SK-N-SH treated with all-trans-retinoic acid at 6 μM for 48 hours (cell line): ENCODE results near the gene ARF3.

Experiments used
- ATAC-seq: fragments of 200-7000 bp; cut with Tn5 transposase; 3 replicates; pipeline ENCODE4 v1.9.1; 2020; ENCODE audit warnings: mild to moderate bottlenecking, moderate library complexity
- ARNTL ChIP-seq: fragments of 450-650 bp; formaldehyde crosslinking; IDR thresholded peaks from 2 replicates; pipeline ENCODE4 v1.5.0; 2020; ENCODE audit warnings: low read depth, mild to moderate bottlenecking, moderate library complexity, borderline replicate concordance
- BACH2 ChIP-seq: fragments of 250-450 bp; sonication (Bioruptor Pico); IDR thresholded peaks from 2 replicates; pipeline ENCODE4 v1.9.0; 2021; ENCODE audit warnings: mild to moderate bottlenecking, borderline replicate concordance
- CREB5 ChIP-seq: fragments of 250-450 bp; sonication (Bioruptor Pico); IDR thresholded peaks from 2 replicates; pipeline ENCODE4 v1.5.1; 2020; ENCODE audit warnings: low read depth, mild to moderate bottlenecking, moderate library complexity
- CSDC2 ChIP-seq: fragments of 250-450 bp; sonication (Bioruptor Pico); IDR thresholded peaks from 2 replicates; pipeline ENCODE4 v1.5.0; 2020; ENCODE audit warnings: mild to moderate bottlenecking, moderate library complexity
- ISL1 ChIP-seq: fragments of 250-450 bp; sonication (Bioruptor Pico); IDR thresholded peaks from 2 replicates; pipeline ENCODE4 v2.1.2; 2022; ENCODE audit warnings: mild to moderate bottlenecking, moderate library complexity
- OSR1 ChIP-seq: fragments of 250-450 bp; sonication (Bioruptor Pico); IDR thresholded peaks from 2 replicates; pipeline ENCODE4 v1.8.0; 2022; ENCODE audit warnings: moderate library complexity, mild to moderate bottlenecking, inconsistent platforms
- POU6F1 ChIP-seq: fragments of 250-450 bp; sonication (Bioruptor Pico); IDR thresholded peaks from 2 replicates; pipeline ENCODE4 v1.8.0; 2021; ENCODE audit warnings: low read depth, mild to moderate bottlenecking, moderate library complexity, borderline replicate concordance
- PPARA ChIP-seq: fragments of 250-450 bp; sonication (Bioruptor Pico); IDR thresholded peaks from 2 replicates; pipeline ENCODE4 v1.5.0; 2020; ENCODE audit warnings: mild to moderate bottlenecking, borderline replicate concordance
- RARB ChIP-seq: fragments of 250-450 bp; sonication (Bioruptor Pico); IDR thresholded peaks from 2 replicates; pipeline ENCODE4 v1.8.0; 2021; ENCODE audit warnings: mild to moderate bottlenecking, moderate library complexity
- TCF4 ChIP-seq: fragments of 250-450 bp; sonication (Bioruptor Pico); IDR thresholded peaks from 2 replicates; pipeline ENCODE4 v1.8.0; 2021; ENCODE audit warnings: mild to moderate bottlenecking, moderate library complexity, borderline replicate concordance
- TOX ChIP-seq: fragments of 250-450 bp; sonication (Bioruptor Pico); IDR thresholded peaks from 2 replicates; pipeline ENCODE4 v1.8.0; 2021; ENCODE audit warnings: mild to moderate bottlenecking, moderate library complexity, borderline replicate concordance
- ZC3H10 ChIP-seq: fragments of 250-450 bp; sonication (Bioruptor Pico); IDR thresholded peaks from 2 replicates; pipeline ENCODE4 v1.5.1; 2021; ENCODE audit warnings: mild to moderate bottlenecking, moderate library complexity
- ZFP3 ChIP-seq: fragments of 250-450 bp; sonication (Bioruptor Pico); IDR thresholded peaks from 2 replicates; pipeline ENCODE4 v1.5.0; 2020; ENCODE audit warnings: mild to moderate bottlenecking, moderate library complexity
- ZFP30 ChIP-seq: fragments of 450-650 bp; formaldehyde crosslinking; IDR thresholded peaks from 2 replicates; pipeline ENCODE4 v1.5.0; 2022; ENCODE audit warnings: mild to moderate bottlenecking, moderate library complexity
- ZNF565 ChIP-seq: fragments of 450-650 bp; formaldehyde crosslinking; conservative IDR thresholded peaks from 2 replicates; pipeline ENCODE4 v1.5.0; 2020; ENCODE audit warnings: low read depth, mild to moderate bottlenecking, moderate library complexity
- ZNF70 ChIP-seq: fragments of 450-650 bp; formaldehyde crosslinking; IDR thresholded peaks from 2 replicates; pipeline ENCODE4 v1.5.0; 2020; ENCODE audit warnings: mild to moderate bottlenecking, moderate library complexity
- ZNF8 ChIP-seq: fragments of 450-650 bp; formaldehyde crosslinking; IDR thresholded peaks from 2 replicates; pipeline ENCODE4 v1.5.0; 2020; ENCODE audit warnings: mild to moderate bottlenecking, moderate library complexity
- TF ChIP-seq, protein P1 (sequence below): fragments of 250-450 bp; sonication (Bioruptor Pico); IDR thresholded peaks from 2 replicates; pipeline ENCODE4 v1.5.0; 2020; ENCODE audit warnings: mild to moderate bottlenecking, moderate library complexity
- TF ChIP-seq, protein P2 (sequence below): fragments of 250-450 bp; sonication (Bioruptor Pico); IDR thresholded peaks from 2 replicates; pipeline ENCODE4 v1.8.0; 2020; ENCODE audit warnings: mild to moderate bottlenecking, moderate library complexity, borderline replicate concordance

ARF3 gene

DNA sequence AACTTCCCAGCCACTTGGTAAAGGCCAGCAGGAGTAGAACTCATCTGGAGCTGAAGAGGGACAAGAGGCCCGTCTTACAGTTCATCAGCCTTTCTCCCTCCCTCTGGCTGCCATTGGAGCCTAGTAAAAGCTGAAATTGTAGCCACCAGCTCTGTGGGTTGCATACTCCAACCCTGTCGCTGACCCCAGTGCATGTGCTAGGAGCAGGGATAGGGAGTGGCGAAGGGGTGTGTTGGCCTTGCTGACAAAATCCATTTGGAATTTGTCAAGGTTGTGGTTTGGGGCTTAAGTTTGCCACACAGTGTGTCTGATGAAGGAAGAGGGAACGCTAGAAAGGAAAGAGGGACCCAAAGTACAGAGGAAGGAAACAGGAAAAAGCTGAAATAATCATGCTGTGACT, 4.0 kb upstream of the ARF3 start (continued):
- TF ChIP-seq PPARA (CRISPR knock-in tag), result no peak

DNA sequence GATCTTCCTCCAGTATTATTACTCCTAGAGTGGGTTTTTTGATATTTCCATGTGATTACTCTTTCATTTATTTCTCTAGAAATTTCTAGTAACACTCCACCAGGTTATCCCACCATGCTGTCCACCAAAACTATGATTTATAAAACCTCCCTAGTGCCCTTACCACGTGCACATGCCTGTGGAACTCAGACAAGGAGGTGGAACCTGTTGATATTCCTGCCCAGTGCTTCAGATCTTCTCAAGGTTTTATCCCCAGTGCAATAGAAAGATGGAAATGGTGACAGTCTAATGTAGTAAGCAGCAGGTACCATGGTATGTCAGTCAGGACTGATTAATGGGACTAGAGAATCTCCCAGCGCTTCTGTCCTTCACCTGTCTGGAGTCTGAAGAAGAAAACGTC, 3.5 kb upstream of the ARF3 start:
- no peak for ATAC-seq
- TF ChIP-seq ZNF565 (CRISPR knock-in tag) (no peak), TCF4 (no peak), TOX (CRISPR knock-in tag) (no peak), ZNF8 (CRISPR knock-in tag) (no peak)

DNA sequence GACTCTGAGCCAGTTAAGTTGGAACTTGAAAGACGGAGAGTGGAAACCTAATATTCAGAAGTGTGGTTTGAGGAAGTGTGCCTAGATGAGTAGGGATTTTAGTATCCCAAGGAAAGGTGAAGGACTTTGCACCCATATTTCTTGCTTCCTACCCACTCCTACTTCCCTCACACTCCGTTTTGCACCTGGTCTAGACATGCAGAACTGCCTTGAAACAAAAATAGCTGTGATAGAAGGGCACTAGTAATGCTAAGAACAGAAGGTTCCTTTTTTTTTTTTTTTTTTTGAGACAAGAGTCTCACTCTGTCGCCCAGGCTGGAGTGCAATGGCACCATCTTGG, 732 bp upstream of the ARF3 start:
- TF ChIP-seq ISL1 (CRISPR knock-in tag), result no peak
- no peak for TF ChIP-seq CSDC2 (CRISPR knock-in tag)
- TF ChIP-seq, protein P1, sequence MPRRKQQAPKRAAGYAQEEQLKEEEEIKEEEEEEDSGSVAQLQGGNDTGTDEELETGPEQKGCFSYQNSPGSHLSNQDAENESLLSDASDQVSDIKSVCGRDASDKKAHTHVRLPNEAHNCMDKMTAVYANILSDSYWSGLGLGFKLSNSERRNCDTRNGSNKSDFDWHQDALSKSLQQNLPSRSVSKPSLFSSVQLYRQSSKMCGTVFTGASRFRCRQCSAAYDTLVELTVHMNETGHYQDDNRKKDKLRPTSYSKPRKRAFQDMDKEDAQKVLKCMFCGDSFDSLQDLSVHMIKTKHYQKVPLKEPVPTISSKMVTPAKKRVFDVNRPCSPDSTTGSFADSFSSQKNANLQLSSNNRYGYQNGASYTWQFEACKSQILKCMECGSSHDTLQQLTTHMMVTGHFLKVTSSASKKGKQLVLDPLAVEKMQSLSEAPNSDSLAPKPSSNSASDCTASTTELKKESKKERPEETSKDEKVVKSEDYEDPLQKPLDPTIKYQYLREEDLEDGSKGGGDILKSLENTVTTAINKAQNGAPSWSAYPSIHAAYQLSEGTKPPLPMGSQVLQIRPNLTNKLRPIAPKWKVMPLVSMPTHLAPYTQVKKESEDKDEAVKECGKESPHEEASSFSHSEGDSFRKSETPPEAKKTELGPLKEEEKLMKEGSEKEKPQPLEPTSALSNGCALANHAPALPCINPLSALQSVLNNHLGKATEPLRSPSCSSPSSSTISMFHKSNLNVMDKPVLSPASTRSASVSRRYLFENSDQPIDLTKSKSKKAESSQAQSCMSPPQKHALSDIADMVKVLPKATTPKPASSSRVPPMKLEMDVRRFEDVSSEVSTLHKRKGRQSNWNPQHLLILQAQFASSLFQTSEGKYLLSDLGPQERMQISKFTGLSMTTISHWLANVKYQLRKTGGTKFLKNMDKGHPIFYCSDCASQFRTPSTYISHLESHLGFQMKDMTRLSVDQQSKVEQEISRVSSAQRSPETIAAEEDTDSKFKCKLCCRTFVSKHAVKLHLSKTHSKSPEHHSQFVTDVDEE (CRISPR knock-in tag), result no peak
- no peak for TF ChIP-seq TCF4
- TF ChIP-seq TOX (CRISPR knock-in tag), result no peak
- TF ChIP-seq, protein P2, sequence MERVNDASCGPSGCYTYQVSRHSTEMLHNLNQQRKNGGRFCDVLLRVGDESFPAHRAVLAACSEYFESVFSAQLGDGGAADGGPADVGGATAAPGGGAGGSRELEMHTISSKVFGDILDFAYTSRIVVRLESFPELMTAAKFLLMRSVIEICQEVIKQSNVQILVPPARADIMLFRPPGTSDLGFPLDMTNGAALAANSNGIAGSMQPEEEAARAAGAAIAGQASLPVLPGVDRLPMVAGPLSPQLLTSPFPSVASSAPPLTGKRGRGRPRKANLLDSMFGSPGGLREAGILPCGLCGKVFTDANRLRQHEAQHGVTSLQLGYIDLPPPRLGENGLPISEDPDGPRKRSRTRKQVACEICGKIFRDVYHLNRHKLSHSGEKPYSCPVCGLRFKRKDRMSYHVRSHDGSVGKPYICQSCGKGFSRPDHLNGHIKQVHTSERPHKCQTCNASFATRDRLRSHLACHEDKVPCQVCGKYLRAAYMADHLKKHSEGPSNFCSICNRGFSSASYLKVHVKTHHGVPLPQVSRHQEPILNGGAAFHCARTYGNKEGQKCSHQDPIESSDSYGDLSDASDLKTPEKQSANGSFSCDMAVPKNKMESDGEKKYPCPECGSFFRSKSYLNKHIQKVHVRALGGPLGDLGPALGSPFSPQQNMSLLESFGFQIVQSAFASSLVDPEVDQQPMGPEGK (CRISPR knock-in tag), result no peak
- no peak for TF ChIP-seq CREB5 (CRISPR knock-in tag)
- TF ChIP-seq ZFP30, result no peak
- no peak for TF ChIP-seq ZNF70
- TF ChIP-seq OSR1 (CRISPR knock-in tag), result no peak
- no peak for TF ChIP-seq ZNF565 (CRISPR knock-in tag)
- TF ChIP-seq ZFP3, result no peak
- TF ChIP-seq ZC3H10 (CRISPR knock-in tag), result no peak
- no peak for TF ChIP-seq PPARA (CRISPR knock-in tag)
- TF ChIP-seq BACH2 (CRISPR knock-in tag), result no peak
- TF ChIP-seq ARNTL (CRISPR knock-in tag), result no peak
- TF ChIP-seq POU6F1, result no peak
- TF ChIP-seq RARB (CRISPR knock-in tag), result no peak
- TF ChIP-seq, all 23 proteins: peak for 0
- no peak for ATAC-seq

GRCh38 chr12:48956279-48957140, 777 bp downstream of the ARF3 start:
- ATAC-seq, result peak; percentile 90
- TF ChIP-seq CREB5 (CRISPR knock-in tag) (no peak), ZFP3 (0 out of 2 replicates have a peak, but pooled peaks have one; percentile 22)
- TF ChIP-seq, protein P2 (CRISPR knock-in tag), result 0 out of 2 replicates have a peak, but pooled peaks have one; percentile 35
